NCI-H526 treated with DMSO at 0.1 percent for 48 hours (cell line): ENCODE data around the gene STK35.

ENCODE experiments used
- DNase-seq: peaks from one replicate; lab custom pipeline; 2025; lab: John Stamatoyannopoulos, UW

Gene STK35

DNA sequence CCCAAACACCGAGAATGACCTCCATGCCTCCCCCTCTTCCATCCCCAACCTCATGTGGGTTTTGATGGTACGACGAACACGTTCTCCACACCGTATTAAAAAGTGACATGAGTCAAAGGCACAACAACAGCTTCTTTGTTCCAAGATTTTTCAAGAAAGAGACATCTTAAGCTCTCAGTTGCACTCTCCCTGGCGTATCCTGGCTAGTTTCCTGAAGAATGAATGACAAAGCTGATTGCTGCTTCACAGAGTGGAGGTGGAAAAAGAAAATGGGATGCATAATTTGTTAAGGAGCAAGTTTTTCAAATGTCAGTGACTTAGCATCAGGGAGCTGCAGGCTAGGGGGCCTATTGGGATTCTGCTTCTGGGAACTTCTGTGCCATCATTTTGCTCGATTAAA is 95.5 kb downstream of the STK35 start:
- no peak for DNase-seq
